GM12878 (cell line): ENCODE results near the gene EPO. TPM values are rescaled to one million over a fixed set of nuclear protein-coding genes. Genes with fewer than 3 reads are reported as not detected.

ENCODE experiments used
- ATAC-seq: fragments of 200-7000 bp; cut with Tn5 transposase; 3 replicates; pipeline ENCODE4 v1.9.1; 2020; ENCODE audit warnings: mild to moderate bottlenecking, moderate library complexity
- BruUV-seq: library from RNA; stranded (reverse); fragments of 400-500 nt; replicated peaks from 2 replicates; lab custom pipeline; 2021; lab: Mats Ljungman, UMichigan
- CTCF ChIA-PET: fragments of 300-600 bp; sonication (Branson Sonifier 250); formaldehyde crosslinking; extraction: SDS; loops from one replicate; lab custom pipeline; 2021; ENCODE audit warnings: inconsistent platforms; lab: Yijun Ruan, JAX
- POLR2A ChIA-PET: fragments of 350-600 bp; formaldehyde crosslinking; extraction: SDS; loops from one replicate; lab custom pipeline; 2021; ENCODE audit warnings: inconsistent platforms; lab: Charles Lee
- RAD21 ChIA-PET: fragments of 300-600 bp; sonication (Branson Sonifier 250); formaldehyde crosslinking; loops from one replicate; lab custom pipeline; 2023; ENCODE audit warnings: antibody characterized with exemption; ENCODE audit not compliant: unreplicated experiment; lab: Charles Lee
- SMC1A ChIA-PET: fragments of 300-600 bp; sonication (Branson Sonifier 250); formaldehyde crosslinking; loops from one replicate; lab custom pipeline; 2023; ENCODE audit not compliant: unreplicated experiment, uncharacterized antibody; lab: Charles Lee
- DNase-seq: peaks from one replicate; pipeline ENCODE4 v3.0.0-alpha.2; 2011; ENCODE audit warnings: low read depth, low spot score
- FAIRE-seq: peaks from 3 replicates; lab custom pipeline; 2011; peaks lifted over from hg19 to GRCh38; lab: Jason Lieb, UNC
- H2AFZ ChIP-seq: 2 replicates; pipeline ENCODE4 v1.6.0; 2011; ENCODE audit warnings: low read depth, low read length, control low read depth; ENCODE audit not compliant: control insufficient read depth
- H3K27ac ChIP-seq: 2 replicates; pipeline ENCODE4 v1.5.1; 2011; ENCODE audit warnings: control low read depth; ENCODE audit not compliant: control insufficient read depth, insufficient read depth
- H3K27me3 ChIP-seq, 2 experiments: replicated peaks in 1 of 2; 2 replicates each; pipeline versions ENCODE4 v1.6.0 to v1.6.1; 2011; ENCODE audit warnings: low read length in 1 of 2; ENCODE audit not compliant: control insufficient read depth in 2 of 2, insufficient read depth in 2 of 2
- H3K36me3 ChIP-seq, 2 experiments: 2 replicates each; pipeline ENCODE4 v1.5.1; 2011; ENCODE audit warnings: low read length in 1 of 2; ENCODE audit not compliant: control insufficient read depth in 2 of 2, insufficient read depth in 2 of 2
- H3K4me1 ChIP-seq: 2 replicates; pipeline ENCODE4 v1.6.1; 2011; ENCODE audit warnings: mild to moderate bottlenecking, low read length, moderate library complexity, mixed read lengths; ENCODE audit not compliant: control insufficient read depth, insufficient read depth
- H3K4me2 ChIP-seq: 2 replicates; pipeline ENCODE4 v1.6.0; 2011; ENCODE audit warnings: control low read depth; ENCODE audit not compliant: control insufficient read depth, insufficient read depth
- H3K4me3 ChIP-seq: fragments of 200-600 bp; sonication (generic); 2 replicates; pipeline ENCODE4 v1.5.1; 2016
- H3K79me2 ChIP-seq: 2 replicates; pipeline ENCODE4 v1.6.0; 2011; ENCODE audit warnings: low read length; ENCODE audit not compliant: control insufficient read depth, insufficient read depth
- H3K9ac ChIP-seq: 2 replicates; pipeline ENCODE4 v1.8.0; 2011; ENCODE audit warnings: low read length, control low read depth, mixed read lengths; ENCODE audit not compliant: control insufficient read depth, insufficient read depth
- H3K9me3 ChIP-seq: replicated peaks from 3 replicates; pipeline ENCODE4 v1.5.1; 2011; ENCODE audit warnings: mild to moderate bottlenecking, low read length; ENCODE audit not compliant: control insufficient read depth, insufficient read depth
- H4K20me1 ChIP-seq: 2 replicates; pipeline ENCODE4 v1.6.0; 2011; ENCODE audit not compliant: control insufficient read depth, insufficient read depth
- ATF7 ChIP-seq: fragments of 450-650 bp; IDR thresholded peaks from 2 replicates; pipeline ENCODE4 v1.6.1; 2016; ENCODE audit warnings: low read depth, mild to moderate bottlenecking
- BHLHE40 ChIP-seq, 2 experiments: fragments of 450-650 bp in 1 of 2; IDR thresholded peaks; 2 replicates each; pipeline ENCODE4 v1.6.1; 2011 to 2017; ENCODE audit warnings: low read depth in 2 of 2, borderline replicate concordance in 1 of 2, improper control_type of control experiment in 1 of 2, low read length in 1 of 2, mild to moderate bottlenecking in 1 of 2
- CBX3 ChIP-seq: fragments of 200-600 bp; sonication (generic); IDR thresholded peaks from 2 replicates; pipeline ENCODE4 v1.6.1; 2016; ENCODE audit warnings: low read depth, borderline replicate concordance
- PAX5 ChIP-seq: IDR thresholded peaks from 2 replicates; pipeline ENCODE4 v1.6.1; 2011; ENCODE audit warnings: low read depth, low read length, borderline replicate concordance
- RBBP5 ChIP-seq: fragments of 200-600 bp; sonication (generic); conservative IDR thresholded peaks from 2 replicates; pipeline ENCODE4 v1.6.1; 2016
- RCOR1 ChIP-seq: conservative IDR thresholded peaks from 2 replicates; pipeline ENCODE4 v1.6.1; 2012; ENCODE audit warnings: low read depth, low read length, improper control_type of control experiment
- SREBF2 ChIP-seq: IDR thresholded peaks from 2 replicates; pipeline ENCODE4 v1.6.1; 2012; ENCODE audit warnings: mild to moderate bottlenecking, low read length
- YBX1 ChIP-seq: fragments of 450-650 bp; IDR thresholded peaks from 2 replicates; pipeline ENCODE4 v1.6.1; 2016; ENCODE audit warnings: antibody characterized with exemption
- WGBS: methylation state at CpG from one replicate; pipeline ENCODE4 v1.1.6; 2016; ENCODE audit warnings: low lambda C conversion rate; ENCODE audit not compliant: insufficient replicate concordance, insufficient coverage; ENCODE audit errors: missing lambda C conversion rate; 5-methylcytosine and 5-hydroxymethylcytosine counted together
- in situ Hi-C: fragments of 300-500 bp; cut with MboI; formaldehyde crosslinking; loops from 9 replicates; pipeline ENCODE4 v1.14.3; 2018; ENCODE audit warnings: mixed read lengths
- intact Hi-C: fragments of 100-400 bp; cut with micrococcal nuclease; formaldehyde crosslinking; loops from one replicate; pipeline ENCODE4 v1.14.2; 2022; ENCODE audit not compliant: unreplicated experiment
- polyA plus RNA-seq, 11 experiments: library from polyadenylated mRNA; depleted of rRNA in 4 of 11; unstranded in 6 of 11; stranded (reverse) in 5 of 11; fragments of >200 nt; fragmentation: Nextera tagmentation in 4 of 11; fragmentation: Illumina TruSeq in 1 of 11; extraction: Ambion mirVana in 4 of 11; extraction: Trizol in 1 of 11; gene quantifications; 1 replicate in 1 of 11; 2 replicates in 10 of 11; pipeline versions ENCODE4 v1.2.1 to v1.2.3, GENCODE V29; 2011 to 2016; ENCODE audit warnings: inconsistent platforms in 2 of 11, missing spikeins in 2 of 11, low read depth in 1 of 11
- total RNA-seq, 4 experiments: library from RNA; depleted of rRNA in 3 of 4; stranded (reverse); fragments of >200 nt in 3 of 4; fragmentation: Illumina TruSeq in 1 of 4; extraction: Trizol in 1 of 4; gene quantifications; 2 replicates each; pipeline versions ENCODE4 v1.2.1 to v1.2.3, GENCODE V29; 2013 to 2021

The EPO gene
- total and polyA plus RNA-seq, 10 of the 15 experiments (the other 5 are each of a cell fraction or from before 2014, with no cell fraction given), result 0.06 to 0.19 TPM; not detected in 8

DNA sequence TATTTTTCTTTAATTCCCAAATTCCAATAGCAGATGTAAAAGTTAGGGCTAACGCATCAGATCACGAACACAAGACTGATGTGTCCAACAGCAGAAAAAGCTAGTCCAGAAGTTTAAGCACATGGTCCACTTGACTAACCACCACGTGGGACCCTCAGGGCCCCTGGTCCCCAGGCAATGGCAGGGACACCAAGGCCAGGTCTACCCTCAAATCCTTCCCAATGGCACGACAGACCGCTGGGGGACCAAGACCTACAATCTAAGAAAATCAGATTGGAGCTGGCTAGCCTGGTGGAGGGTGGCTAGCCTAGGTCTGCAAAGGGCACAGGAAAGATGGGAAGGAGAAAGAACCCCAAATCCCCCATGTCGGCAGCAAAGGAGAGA lies 27.7 kb upstream of the EPO start:
- peaks cover 41% of the 10 kb centered on the region for H3K4me1 ChIP-seq
- no peak for DNase-seq
- no peaks in the 10 kb centered on the region for H3K27me3 ChIP-seq
- ATAC-seq, result no peak
- H3K79me2 ChIP-seq, result peaks cover 52% of the 10 kb centered on the region
- H4K20me1 ChIP-seq, result no peaks in the 10 kb centered on the region
- in situ Hi-C loops, result loop anchor here (25.0 kb wide), 1 partner anchor 230 kb away; the partner anchor contains the start of gene SPACDR
- H3K9me3 ChIP-seq, result no peaks in the 10 kb centered on the region
- H3K27ac ChIP-seq, result peak overlapping the region; percentile 74; the same call in 1 of the 2 replicates
- H3K36me3 ChIP-seq, result peaks cover 0 to 8% of the 10 kb centered on the region in 2 experiments; a peak in 3 of 4 replicates
- TF ChIP-seq CBX3 (no peak), YBX1 (no peak), BHLHE40 (IDR thresholded peaks at IDR 0.05; ENCODE audit: borderline replicate concordance in 1 of 2, low read depth in 2 of 2, low read length in 1 of 2) (no peak), PAX5 (no peak), SREBF2 (no peak), RBBP5 (no peak), RCOR1 (no peak), ATF7 (no peak)
- TF ChIP-seq, all 136 proteins: peak for 0
- BruUV-seq, result no TSS peak
- H3K4me3 ChIP-seq, result peak overlapping the region; percentile 95
- ChIA-PET POLR2A (interaction anchor here (0.7 to 3.3 kb wide), 4 partner anchors 11 to 133 kb away, joined by 5 to 26 read pairs (median 5); partner anchors contain the start of genes MOSPD3 and POP7), SMC1A (interaction anchor here (0.9 to 2.8 kb wide), 14 partner anchors 12 to 161 kb away, joined by 3 to 13 read pairs (median 4); partner anchors contain the start of genes FBXO24, LRCH4, MOSPD3 and POP7), CTCF (interaction anchor here (0.7 to 8.6 kb wide), 25 partner anchors 13 to 544 kb away, joined by 3 to 134 read pairs (median 4); partner anchors contain the start of genes FBXO24, GNB2, LAMTOR4 and LRCH4), RAD21 (interaction anchor here (0.7 to 5.8 kb wide), 11 partner anchors 13 to 161 kb away, joined by 3 to 56 read pairs (median 5); partner anchors contain the start of genes FBXO24, MOSPD3 and POP7)
- WGBS, result 75% methylated on average over 6 of the region's 6 CpGs
- intact Hi-C loops, result loop anchor here (5.0 to 10.0 kb wide), 3 partner anchors 60 to 218 kb away; partner anchors contain the start of gene TSC22D4
- FAIRE-seq, result no peak
- no peak overlapping the region for H2AFZ ChIP-seq
- peak overlapping the region; percentile 81 for H3K9ac ChIP-seq
- peak overlapping the region; percentile 87 for H3K4me2 ChIP-seq
